Measurements from ENCODE around the gene DTX2.
"Not testable (repeated sequence)": the region's sequence is repeated elsewhere in the genome, so short reads cannot be mapped to it uniquely, and the experiment has no call there.

The DTX2 gene

GRCh38 chr7:76461464-76462101 is at the start of gene DTX2:
TSS of gene DTX2 (plus strand) at chr7:76461709. CDS start at chr7:76480510, 18,801 bp downstream.
- DNase-seq (ENCODE audit: low read depth); H3K4me3 ChIP-seq (ENCODE audit: low read depth, low read length): not testable (repeated sequence)

GRCh38 chr7:76412249-76412648 is 49.3 kb upstream of the DTX2 start:
- no peak for TF ChIP-seq MAX (IDR thresholded peaks at IDR 0.05; ENCODE audit: low read depth, low read length)
- DNase-seq (ENCODE audit: low read depth) = no peak
- H3K4me3 ChIP-seq (ENCODE audit: low read depth, low read length) = no peak overlapping the region

- not testable (repeated sequence) for DNase-seq (ENCODE audit: low read depth); H3K4me3 ChIP-seq (ENCODE audit: low read depth, low read length)
Measured at GRCh38 chr7:76417654-76418310, 43.7 kb upstream of the DTX2 start.

- not testable (repeated sequence) for DNase-seq (ENCODE audit: low read depth); H3K4me3 ChIP-seq (ENCODE audit: low read depth, low read length)
Measured at GRCh38 chr7:76421097-76421496, 40.4 kb upstream of the DTX2 start.

GRCh38 chr7:76423666-76424412 is 37.7 kb upstream of the DTX2 start:
- no peak for DNase-seq (ENCODE audit: low read depth)
- no peak overlapping the region for H3K4me3 ChIP-seq (ENCODE audit: low read depth, low read length)
- TF ChIP-seq CTCF (IDR thresholded peaks at IDR 0.05; ENCODE audit: low read depth, low read length) (no peak), POLR2A (IDR thresholded peaks at IDR 0.05; ENCODE audit: extremely low read depth, insufficient read length) (no peak), MYC (IDR thresholded peaks at IDR 0.05; ENCODE audit: low read depth, low read length) (no peak), MAX (IDR thresholded peaks at IDR 0.05; ENCODE audit: low read depth, low read length) (no peak)

- TF ChIP-seq CTCF (IDR thresholded peaks at IDR 0.05; ENCODE audit: low read depth, low read length) = no peak
- no peak for TF ChIP-seq POLR2A (IDR thresholded peaks at IDR 0.05; ENCODE audit: extremely low read depth, insufficient read length)
- no peak for TF ChIP-seq MAX (IDR thresholded peaks at IDR 0.05; ENCODE audit: low read depth, low read length)
- no peak for TF ChIP-seq MYC (IDR thresholded peaks at IDR 0.05; ENCODE audit: low read depth, low read length)
- no peak within 1 kb of the TSS for H3K4me3 ChIP-seq (ENCODE audit: low read depth, low read length)
- DNase-seq (ENCODE audit: low read depth) = no peak
Measured at GRCh38 chr7:76424413-76425111, 36.9 kb upstream of the DTX2 start, which contains the start of gene ZP3. TSS of gene ZP3 (plus strand) at chr7:76424950. CDS start at chr7:76424965, 15 bp downstream.

- H3K4me3 ChIP-seq (ENCODE audit: low read depth, low read length) = no peak overlapping the region
- DNase-seq (ENCODE audit: low read depth) = no peak
- no peak for TF ChIP-seq MAX (IDR thresholded peaks at IDR 0.05; ENCODE audit: low read depth, low read length)
- TF ChIP-seq CTCF (IDR thresholded peaks at IDR 0.05; ENCODE audit: low read depth, low read length) = no peak
- no peak for TF ChIP-seq MYC (IDR thresholded peaks at IDR 0.05; ENCODE audit: low read depth, low read length)
Measured at GRCh38 chr7:76425156-76425555, 36.4 kb upstream of the DTX2 start.

GRCh38 chr7:76425558-76425957 is 36.0 kb upstream of the DTX2 start:
- not testable (repeated sequence) for H3K4me3 ChIP-seq (ENCODE audit: low read depth, low read length); DNase-seq (ENCODE audit: low read depth)
